ENCODE measurements around the gene WDR93.

Gene WDR93

DNA sequence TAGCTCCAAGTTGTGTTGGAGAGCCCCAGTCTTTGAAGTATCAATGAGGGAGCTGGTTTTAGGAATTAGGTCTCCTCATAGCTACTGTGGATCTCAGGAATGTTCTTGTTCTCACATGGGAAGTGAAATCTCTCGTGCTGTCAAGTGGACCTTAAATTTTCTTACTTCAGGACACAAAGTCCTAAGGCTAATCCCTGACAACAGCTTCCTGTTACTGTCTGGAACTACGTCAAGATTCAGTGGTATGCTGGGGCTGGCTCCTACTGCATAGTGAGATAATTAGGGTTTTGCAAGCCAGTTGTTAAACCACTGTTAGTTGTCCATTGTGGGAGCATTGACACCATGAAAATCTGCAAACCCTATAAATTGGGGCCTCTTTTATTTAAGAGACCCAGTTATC is 37.6 kb downstream of the WDR93 start:
- no peak overlapping the region for H3K4me3 ChIP-seq (replicated peaks in 1 of 2; ENCODE audit: low read depth in 2 of 2, low read length in 2 of 2)
- no peak for TF ChIP-seq CTCF (IDR thresholded peaks at IDR 0.05; ENCODE audit: low read depth, low read length)
- peak; percentile 62 to 97 for DNase-seq (ENCODE audit: low read depth in 2 of 2)

DNA sequence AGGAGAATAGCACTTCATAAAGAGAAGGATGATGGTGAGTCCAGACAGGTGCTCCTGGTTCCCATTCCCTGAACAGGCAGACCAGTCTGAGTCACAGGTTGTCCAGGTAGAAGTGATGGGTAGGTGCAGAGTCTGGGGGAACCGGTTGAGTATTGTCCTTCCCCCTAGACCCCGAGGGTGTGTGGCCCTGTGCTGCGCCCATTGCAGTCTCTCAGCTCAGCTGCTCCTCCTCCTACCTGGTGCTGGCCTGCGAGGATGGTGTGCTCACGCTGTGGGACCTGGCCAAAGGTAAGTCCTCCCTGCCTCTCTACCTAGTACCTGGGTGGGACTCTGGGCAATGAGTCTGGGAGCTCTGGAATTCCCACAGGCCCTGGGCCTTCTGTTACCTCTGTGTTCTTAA is 40.7 kb downstream of the WDR93 start:
- no peak for TF ChIP-seq CTCF (IDR thresholded peaks at IDR 0.05; ENCODE audit: low read depth, low read length)
- H3K4me3 ChIP-seq (replicated peaks in 1 of 2; ENCODE audit: low read depth in 2 of 2, low read length in 2 of 2): no peak overlapping the region
- DNase-seq (ENCODE audit: low read depth in 2 of 2): no peak

DNA sequence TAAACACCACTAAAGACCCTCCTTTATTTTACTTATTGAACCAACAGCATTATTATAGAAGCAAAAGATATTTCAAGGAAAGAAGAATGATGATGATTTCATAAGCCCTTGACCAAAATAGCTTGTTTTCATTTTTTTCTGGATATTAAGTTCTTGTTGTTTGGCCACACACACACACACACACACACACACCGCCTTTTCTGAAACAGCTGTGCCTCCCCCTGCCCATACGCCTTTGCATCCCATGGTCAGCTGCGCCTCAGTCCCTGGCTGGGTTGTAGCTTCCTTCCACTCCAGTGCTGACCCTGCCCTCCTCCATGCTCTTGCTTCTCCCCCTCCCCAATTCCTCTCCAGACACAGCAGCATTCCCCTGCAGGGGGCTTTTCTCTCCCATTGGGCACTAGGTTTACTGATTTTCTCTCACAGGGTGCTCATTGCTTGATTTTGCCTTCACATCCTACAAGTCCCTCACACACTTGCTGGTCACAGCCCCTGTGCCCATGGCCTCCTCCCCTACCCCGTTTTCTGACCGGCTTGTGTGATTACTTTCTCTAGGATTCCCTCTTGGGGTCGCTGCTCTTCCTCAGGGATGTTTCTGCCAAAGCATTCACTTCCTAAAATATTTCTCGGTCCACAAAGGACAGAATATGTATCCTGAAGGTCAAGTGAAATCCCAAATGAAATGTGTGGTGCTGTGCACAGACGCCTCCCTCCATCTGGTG is 42.0 kb downstream of the WDR93 start:
- DNase-seq (ENCODE audit: low read depth in 2 of 2): no peak
- H3K4me3 ChIP-seq (replicated peaks in 1 of 2; ENCODE audit: low read depth in 2 of 2, low read length in 2 of 2): no peak overlapping the region
- no peak for TF ChIP-seq CTCF (IDR thresholded peaks at IDR 0.05; ENCODE audit: low read depth, low read length)

- DNase-seq (ENCODE audit: low read depth in 2 of 2): no peak
- TF ChIP-seq CTCF (IDR thresholded peaks at IDR 0.05; ENCODE audit: low read depth, low read length): no peak
Observed at GRCh38 chr15:89735773-89736172, 45.2 kb downstream of the WDR93 start.

GRCh38 chr15:89740137-89740536 is 49.5 kb downstream of the WDR93 start:
- no peak overlapping the region for H3K4me3 ChIP-seq (replicated peaks in 1 of 2; ENCODE audit: low read depth in 2 of 2, low read length in 2 of 2)
- peak; percentile 83 for TF ChIP-seq CTCF (IDR thresholded peaks at IDR 0.05; ENCODE audit: low read depth, low read length)
- DNase-seq (ENCODE audit: low read depth in 2 of 2): peak; percentile 82 to 83

More at GRCh38 chr15:89735773-89736172, 45.2 kb downstream of the WDR93 start:
- H3K4me3 ChIP-seq (replicated peaks in 1 of 2; ENCODE audit: low read depth in 2 of 2, low read length in 2 of 2): no peak overlapping the region

DNA sequence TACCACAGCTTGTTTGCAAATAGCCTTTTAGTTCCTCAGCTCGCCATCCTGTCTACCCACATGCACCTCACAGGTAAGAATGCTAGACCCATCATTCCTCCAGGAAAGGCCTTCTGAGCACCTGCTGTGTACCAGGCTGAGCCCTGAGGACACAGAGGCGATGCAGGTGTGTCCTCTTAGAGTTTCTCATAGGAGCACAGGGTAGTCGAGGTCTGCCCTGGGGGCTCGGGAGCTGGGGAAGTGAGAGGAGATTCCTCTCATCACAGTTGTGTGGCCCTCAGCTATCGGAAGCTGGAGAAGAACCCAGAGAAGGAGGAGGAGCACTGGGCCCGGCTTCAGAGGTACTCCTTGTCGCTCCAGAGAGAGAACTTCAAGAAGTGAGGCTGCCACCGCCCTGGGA is 52.4 kb downstream of the WDR93 start:
- no peak overlapping the region for H3K4me3 ChIP-seq (replicated peaks in 1 of 2; ENCODE audit: low read depth in 2 of 2, low read length in 2 of 2)
- TF ChIP-seq CTCF (IDR thresholded peaks at IDR 0.05; ENCODE audit: low read depth, low read length): no peak
- DNase-seq (ENCODE audit: low read depth in 2 of 2): no peak

DNA sequence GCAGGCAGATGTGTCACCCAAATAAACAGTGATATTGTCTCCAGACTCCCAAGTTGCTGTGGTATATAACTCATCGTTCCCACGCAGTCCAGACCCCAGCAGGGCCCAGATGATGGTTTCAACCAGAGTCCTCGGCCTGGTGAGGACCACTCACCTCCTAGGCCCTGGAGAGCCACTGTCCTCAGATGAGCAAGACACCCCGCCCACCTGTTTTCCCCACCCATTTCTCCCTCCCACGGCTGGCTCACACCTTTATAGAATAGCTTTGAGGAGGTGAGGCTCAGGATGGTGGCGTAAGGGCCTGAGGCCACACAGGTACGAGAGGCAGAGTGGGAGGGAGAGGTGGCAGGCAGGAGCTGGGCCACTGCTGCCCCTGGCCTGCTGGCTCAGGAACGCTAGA is 53.0 kb downstream of the WDR93 start:
- DNase-seq (ENCODE audit: low read depth in 2 of 2): no peak
- H3K4me3 ChIP-seq (replicated peaks in 1 of 2; ENCODE audit: low read depth in 2 of 2, low read length in 2 of 2): no peak overlapping the region
- no peak for TF ChIP-seq CTCF (IDR thresholded peaks at IDR 0.05; ENCODE audit: low read depth, low read length)

Data from cardiac fibroblast (primary cell).